Upper lobe of left lung (tissue), 4 donors: ENCODE measurements around the gene SH3GL2.

Source experiments
- POLR2A ChIP-seq, 4 donors: fragments of 450-650 bp; IDR thresholded peaks; one replicate each; pipeline ENCODE4 v1.5.1; 2016 to 2017; ENCODE audit warnings: antibody characterized with exemption in 4 of 4, mild to moderate bottlenecking in 2 of 4
- POLR2AphosphoS5 ChIP-seq, 2 donors: sonication (generic); formaldehyde crosslinking; IDR thresholded peaks; one replicate each; pipeline ENCODE4 v1.5.1; 2017; ENCODE audit warnings: antibody characterized with exemption in 2 of 2
- TF ChIP-seq, protein P1 (sequence below), 6 experiments: fragments of 450-650 bp in 4 of 6; fragments of 200-600 bp in 2 of 6; sonication (generic) in 2 of 6; IDR thresholded peaks; one replicate each; pipeline ENCODE4 v1.5.1; 2016 to 2019; ENCODE audit warnings: antibody characterized with exemption in 6 of 6

DNA sequence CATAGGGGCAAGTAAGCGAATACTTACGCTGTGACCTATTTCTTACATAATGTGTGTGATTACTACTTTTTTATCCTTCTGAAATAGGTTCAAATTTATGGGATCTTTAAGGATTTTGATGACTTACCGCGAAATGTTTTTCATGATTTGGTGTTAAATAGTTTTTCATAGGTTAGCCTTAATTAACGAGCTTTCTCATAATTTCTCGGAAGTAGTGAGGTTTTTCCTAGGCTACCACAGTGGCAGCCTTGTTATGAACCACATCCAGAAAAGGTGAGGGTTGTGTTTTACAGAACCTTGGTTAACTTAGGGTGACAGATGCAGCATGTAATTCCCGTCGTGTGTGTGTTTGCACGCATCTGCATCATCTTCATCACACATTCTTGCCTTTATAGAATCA, 1.3 kb downstream of the SH3GL2 start:
- no peak for TF ChIP-seq POLR2AphosphoS5 (IDR thresholded peaks at IDR 0.05)
- TF ChIP-seq, protein P1, sequence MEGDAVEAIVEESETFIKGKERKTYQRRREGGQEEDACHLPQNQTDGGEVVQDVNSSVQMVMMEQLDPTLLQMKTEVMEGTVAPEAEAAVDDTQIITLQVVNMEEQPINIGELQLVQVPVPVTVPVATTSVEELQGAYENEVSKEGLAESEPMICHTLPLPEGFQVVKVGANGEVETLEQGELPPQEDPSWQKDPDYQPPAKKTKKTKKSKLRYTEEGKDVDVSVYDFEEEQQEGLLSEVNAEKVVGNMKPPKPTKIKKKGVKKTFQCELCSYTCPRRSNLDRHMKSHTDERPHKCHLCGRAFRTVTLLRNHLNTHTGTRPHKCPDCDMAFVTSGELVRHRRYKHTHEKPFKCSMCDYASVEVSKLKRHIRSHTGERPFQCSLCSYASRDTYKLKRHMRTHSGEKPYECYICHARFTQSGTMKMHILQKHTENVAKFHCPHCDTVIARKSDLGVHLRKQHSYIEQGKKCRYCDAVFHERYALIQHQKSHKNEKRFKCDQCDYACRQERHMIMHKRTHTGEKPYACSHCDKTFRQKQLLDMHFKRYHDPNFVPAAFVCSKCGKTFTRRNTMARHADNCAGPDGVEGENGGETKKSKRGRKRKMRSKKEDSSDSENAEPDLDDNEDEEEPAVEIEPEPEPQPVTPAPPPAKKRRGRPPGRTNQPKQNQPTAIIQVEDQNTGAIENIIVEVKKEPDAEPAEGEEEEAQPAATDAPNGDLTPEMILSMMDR (IDR thresholded peaks at IDR 0.05) = no peak
- no peak for TF ChIP-seq POLR2A (IDR thresholded peaks at IDR 0.05)
